Epithelial cell of proximal tubule (primary cell): ENCODE measurements around the gene GUCA2B. TPM values are rescaled to one million over a fixed set of nuclear protein-coding genes. Genes with fewer than 3 reads are reported as not detected.

ENCODE experiments used
- DNase-seq: peaks from one replicate; pipeline ENCODE4 v3.0.0-alpha.2; 2011; ENCODE audit warnings: low read depth
- H3K4me3 ChIP-seq: 2 replicates; pipeline ENCODE4 v1.5.1; 2011; ENCODE audit warnings: low read depth, mild to moderate bottlenecking, low read length
- CTCF ChIP-seq: conservative IDR thresholded peaks from 2 replicates; pipeline ENCODE4 v1.5.1; 2012; ENCODE audit warnings: low read depth, mild to moderate bottlenecking, low read length
- total RNA-seq: library from RNA; depleted of rRNA; stranded (reverse); fragments of >200 nt; gene quantifications from 2 replicates; pipeline ENCODE4 v1.2.3, GENCODE V29; 2015

Gene GUCA2B
- total RNA-seq, 1 donor from 2014 or later: not detected

GRCh38 chr1:42178249-42178648 lies 25.0 kb downstream of the GUCA2B start:
- TF ChIP-seq CTCF: no peak
- no peak for DNase-seq
- H3K4me3 ChIP-seq: no peak overlapping the region

DNA sequence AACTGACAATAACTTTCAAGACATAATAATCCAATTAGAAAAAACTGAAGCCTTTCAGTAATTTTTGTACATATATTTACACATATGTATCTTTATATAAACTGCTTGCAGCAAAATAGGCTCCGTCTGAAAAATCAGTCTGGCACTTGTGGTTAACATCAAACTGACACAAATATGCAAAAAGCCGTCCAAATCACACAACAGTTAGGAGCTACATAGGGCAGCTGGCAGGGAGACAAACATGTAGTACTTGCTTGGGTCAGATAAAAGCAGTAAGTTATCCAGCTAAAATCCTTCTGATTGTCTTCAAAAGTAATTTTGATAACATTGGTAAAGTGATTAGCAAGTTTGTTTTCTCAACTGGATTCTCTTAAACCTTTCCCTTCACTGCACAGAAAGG lies 26.1 kb downstream of the GUCA2B start:
- H3K4me3 ChIP-seq: no peak overlapping the region
- DNase-seq: no peak
- TF ChIP-seq CTCF: no peak

GRCh38 chr1:42179900-42180329 lies 26.7 kb downstream of the GUCA2B start:
- H3K4me3 ChIP-seq: no peak overlapping the region
- DNase-seq: no peak
- no peak for TF ChIP-seq CTCF

DNA sequence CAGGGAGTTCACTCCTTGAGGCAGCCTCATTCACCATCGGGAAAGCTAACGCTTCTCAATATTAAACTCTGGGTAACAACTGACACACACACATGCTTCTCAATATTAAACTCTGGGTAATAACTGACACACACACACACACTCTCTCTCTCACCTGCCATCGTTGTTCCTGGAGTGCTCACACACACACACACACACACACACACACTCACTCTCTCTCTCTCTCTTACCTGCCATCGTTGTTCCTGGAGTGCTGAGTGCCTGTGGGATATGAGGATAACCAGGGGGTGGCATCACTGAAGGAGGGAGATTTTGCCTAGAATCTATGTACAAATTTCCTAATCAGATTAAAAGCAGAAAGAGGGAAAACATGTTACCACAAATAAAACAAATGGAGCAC lies 28.5 kb downstream of the GUCA2B start:
- TF ChIP-seq CTCF: no peak
- no peak overlapping the region for H3K4me3 ChIP-seq
- DNase-seq: no peak

- no peak for DNase-seq
These were observed 30.2 kb downstream of the GUCA2B start for GRCh38 chr1:42183210-42183956.

GRCh38 chr1:42183957-42184268 lies 30.7 kb downstream of the GUCA2B start:
- no peak overlapping the region for H3K4me3 ChIP-seq
- TF ChIP-seq CTCF: no peak
- no peak for DNase-seq

More at GRCh38 chr1:42183210-42183956, 30.2 kb downstream of the GUCA2B start:
- no peak overlapping the region for H3K4me3 ChIP-seq
- no peak for TF ChIP-seq CTCF

DNA sequence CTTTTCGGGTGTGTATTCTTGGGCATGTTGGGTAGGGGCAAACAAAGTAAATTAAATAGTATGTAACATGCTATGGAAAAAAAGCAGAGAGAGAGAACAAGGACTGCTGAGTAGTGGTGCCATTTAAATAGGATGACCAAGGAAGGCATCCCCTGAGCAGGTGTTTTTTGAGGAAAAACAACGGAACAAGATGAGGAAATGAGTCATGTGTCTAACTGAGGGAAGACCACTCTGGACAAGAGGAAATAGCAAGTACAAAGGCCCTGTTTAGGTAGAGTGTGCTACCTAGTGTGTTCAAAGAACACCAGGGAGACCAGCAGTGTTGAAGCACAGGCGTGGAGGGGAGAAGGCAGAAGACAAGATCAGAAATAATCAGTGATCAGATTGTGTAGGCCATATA lies 31.4 kb downstream of the GUCA2B start:
- TF ChIP-seq CTCF: no peak
- H3K4me3 ChIP-seq: no peak overlapping the region
- DNase-seq: no peak
